NCI-H1092 (cell line): Measurements from ENCODE around the gene GAS2L1.

Source experiments
- DNase-seq: peaks from one replicate; lab custom pipeline; 2025; lab: John Stamatoyannopoulos, UW

Gene GAS2L1

GRCh38 chr22:29328055-29328454 lies 21.6 kb downstream of the GAS2L1 start:
- DNase-seq = no peak

- DNase-seq = no peak
Observed at GRCh38 chr22:29328566-29329500, 22.4 kb downstream of the GAS2L1 start.

GRCh38 chr22:29329581-29329980 lies 23.1 kb downstream of the GAS2L1 start:
- no peak for DNase-seq

- DNase-seq = no peak
Observed at GRCh38 chr22:29330291-29330690, 23.8 kb downstream of the GAS2L1 start.

- DNase-seq = no peak
Observed at GRCh38 chr22:29330753-29331152, 24.3 kb downstream of the GAS2L1 start.

GRCh38 chr22:29331213-29331612 lies 24.8 kb downstream of the GAS2L1 start:
- DNase-seq = no peak

- no peak for DNase-seq
Observed at GRCh38 chr22:29331658-29332300, 25.3 kb downstream of the GAS2L1 start.

GRCh38 chr22:29332886-29333496 lies 26.5 kb downstream of the GAS2L1 start:
- no peak for DNase-seq

GRCh38 chr22:29334148-29334547 lies 27.7 kb downstream of the GAS2L1 start:
- no peak for DNase-seq

GRCh38 chr22:29334696-29335344 lies 28.4 kb downstream of the GAS2L1 start:
- DNase-seq = no peak

GRCh38 chr22:29335656-29336055 lies 29.2 kb downstream of the GAS2L1 start:
- no peak for DNase-seq

- DNase-seq = no peak
Observed at GRCh38 chr22:29336751-29337490, 30.5 kb downstream of the GAS2L1 start.

GRCh38 chr22:29337631-29338284 lies 31.3 kb downstream of the GAS2L1 start:
- DNase-seq = no peak

- DNase-seq = no peak
Observed at GRCh38 chr22:29338398-29338797, 31.9 kb downstream of the GAS2L1 start.

- DNase-seq = no peak
Observed at GRCh38 chr22:29339381-29340235, 33.2 kb downstream of the GAS2L1 start.

GRCh38 chr22:29340566-29340965 lies 34.1 kb downstream of the GAS2L1 start:
- DNase-seq = no peak

- no peak for DNase-seq
Observed at GRCh38 chr22:29341056-29341848, 34.8 kb downstream of the GAS2L1 start.

GRCh38 chr22:29341849-29342127 lies 35.3 kb downstream of the GAS2L1 start:
- DNase-seq = no peak

GRCh38 chr22:29342177-29342576 lies 35.7 kb downstream of the GAS2L1 start:
- no peak for DNase-seq
